Smooth muscle cell (in vitro differentiated cells): ENCODE results near the gene SLIT3. TPM values are rescaled to one million over a fixed set of nuclear protein-coding genes. Genes with fewer than 3 reads are reported as not detected.

ENCODE experiments used
- DNase-seq: peaks from one replicate; lab custom pipeline; 2025; ENCODE audit not compliant: unreplicated experiment; lab: John Stamatoyannopoulos, UW
- H2AFZ ChIP-seq: fragments of 200-600 bp; sonication (generic); 2 replicates; pipeline ENCODE4 v1.6.0; 2016; ENCODE audit warnings: antibody characterized with exemption, low read depth, mild to moderate bottlenecking
- H3F3A ChIP-seq: fragments of 200-600 bp; sonication (generic); 2 replicates; pipeline ENCODE4 v1.6.0; 2017; ENCODE audit warnings: antibody characterized with exemption, low read depth
- H3K27ac ChIP-seq: fragments of 200-600 bp; sonication (generic); 2 replicates; pipeline ENCODE4 v1.5.1; 2016; ENCODE audit warnings: low read depth, mild to moderate bottlenecking
- H3K27me3 ChIP-seq: fragments of 200-600 bp; sonication (generic); 2 replicates; pipeline ENCODE4 v1.6.1; 2016; ENCODE audit warnings: low read depth, mild to moderate bottlenecking
- H3K36me3 ChIP-seq: fragments of 200-600 bp; sonication (generic); 2 replicates; pipeline ENCODE4 v1.5.1; 2016; ENCODE audit warnings: low read depth
- H3K4me1 ChIP-seq: fragments of 200-600 bp; sonication (generic); 2 replicates; pipeline ENCODE4 v1.5.1; 2016; ENCODE audit warnings: low read depth
- H3K4me2 ChIP-seq: fragments of 200-600 bp; sonication (generic); 2 replicates; pipeline ENCODE4 v1.6.0; 2016; ENCODE audit warnings: mild to moderate bottlenecking
- H3K4me3 ChIP-seq: fragments of 200-600 bp; sonication (generic); 2 replicates; pipeline ENCODE4 v1.5.1; 2016; ENCODE audit warnings: mild to moderate bottlenecking
- H3K79me2 ChIP-seq: fragments of 200-600 bp; sonication (generic); 2 replicates; pipeline ENCODE4 v1.6.0; 2016; ENCODE audit warnings: low read depth, mild to moderate bottlenecking
- H3K9ac ChIP-seq: fragments of 200-600 bp; sonication (generic); 2 replicates; pipeline ENCODE4 v1.6.0; 2016; ENCODE audit warnings: low read depth
- H3K9me3 ChIP-seq: fragments of 200-600 bp; sonication (generic); replicated peaks from 2 replicates; pipeline ENCODE4 v1.5.1; 2016; ENCODE audit warnings: low read depth
- H4K20me1 ChIP-seq: fragments of 200-600 bp; sonication (generic); 2 replicates; pipeline ENCODE4 v1.6.0; 2016; ENCODE audit warnings: low read depth
- WGBS: methylation state at CpG from one replicate; pipeline ENCODE4 v1.1.7; 2016; ENCODE audit warnings: low lambda C conversion rate; 5-methylcytosine and 5-hydroxymethylcytosine counted together
- polyA plus RNA-seq: library from polyadenylated mRNA; unstranded; fragments of >200 nt; fragmentation: Nextera tagmentation; extraction: Ambion mirVana; gene quantifications from 2 replicates; pipeline ENCODE4 v1.2.1, GENCODE V29; 2016
- total RNA-seq: library from RNA; depleted of rRNA; stranded (reverse); fragments of >200 nt; gene quantifications from 2 replicates; pipeline ENCODE4 v1.2.3, GENCODE V29; 2014
- TF ChIP-seq, protein P1 (sequence below): fragments of 200-600 bp; sonication (generic); IDR thresholded peaks from 2 replicates; pipeline ENCODE4 v1.5.1; 2017; ENCODE audit warnings: borderline replicate concordance, mild to moderate bottlenecking, antibody characterized with exemption; ENCODE audit not compliant: insufficient read depth, poor library complexity, severe bottlenecking

Gene SLIT3
- total and polyA plus RNA-seq, 2 experiments from 2014 or later: 25.4 to 29.5 TPM

DNA sequence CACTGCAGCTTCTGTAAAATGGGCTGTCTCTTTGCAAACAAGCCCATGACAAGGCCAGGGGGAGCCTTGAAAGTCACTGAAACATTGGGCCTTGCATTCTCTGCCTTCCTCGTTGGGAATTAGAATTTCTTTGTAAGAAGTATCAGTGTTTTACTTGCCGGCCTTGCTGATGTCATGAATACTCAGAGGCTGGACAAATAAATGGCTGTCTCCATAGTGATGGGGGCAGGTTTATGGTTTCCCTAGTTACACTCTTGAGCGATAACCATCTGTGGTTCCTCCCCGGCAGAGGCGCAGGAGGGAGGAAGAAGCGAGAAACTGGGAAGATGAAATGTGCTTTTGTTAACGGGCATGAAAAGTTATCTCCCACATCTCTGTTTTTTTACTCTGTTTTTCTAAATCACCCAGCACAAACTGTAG is 449.0 kb downstream of the SLIT3 start:
- Histone ChIP-seq H3K4me2 (peak overlapping the region; percentile 40), H3K27ac (peak overlapping the region; percentile 85), H3K9me3 (no peaks in the 10 kb centered on the region), H3K4me3 (no peak overlapping the region), H2AFZ (no peak overlapping the region), H3K79me2 (no peaks in the 10 kb centered on the region), H3K36me3 (no peaks in the 10 kb centered on the region), H3K9ac (peak overlapping the region; percentile 74), H3K27me3 (no peaks in the 10 kb centered on the region), H4K20me1 (no peaks in the 10 kb centered on the region), H3F3A (no peaks in the 10 kb centered on the region), H3K4me1 (peaks cover 8% of the 10 kb centered on the region)
- 38% methylated on average over 7 of the region's 7 CpGs for WGBS
- TF ChIP-seq, protein P1, sequence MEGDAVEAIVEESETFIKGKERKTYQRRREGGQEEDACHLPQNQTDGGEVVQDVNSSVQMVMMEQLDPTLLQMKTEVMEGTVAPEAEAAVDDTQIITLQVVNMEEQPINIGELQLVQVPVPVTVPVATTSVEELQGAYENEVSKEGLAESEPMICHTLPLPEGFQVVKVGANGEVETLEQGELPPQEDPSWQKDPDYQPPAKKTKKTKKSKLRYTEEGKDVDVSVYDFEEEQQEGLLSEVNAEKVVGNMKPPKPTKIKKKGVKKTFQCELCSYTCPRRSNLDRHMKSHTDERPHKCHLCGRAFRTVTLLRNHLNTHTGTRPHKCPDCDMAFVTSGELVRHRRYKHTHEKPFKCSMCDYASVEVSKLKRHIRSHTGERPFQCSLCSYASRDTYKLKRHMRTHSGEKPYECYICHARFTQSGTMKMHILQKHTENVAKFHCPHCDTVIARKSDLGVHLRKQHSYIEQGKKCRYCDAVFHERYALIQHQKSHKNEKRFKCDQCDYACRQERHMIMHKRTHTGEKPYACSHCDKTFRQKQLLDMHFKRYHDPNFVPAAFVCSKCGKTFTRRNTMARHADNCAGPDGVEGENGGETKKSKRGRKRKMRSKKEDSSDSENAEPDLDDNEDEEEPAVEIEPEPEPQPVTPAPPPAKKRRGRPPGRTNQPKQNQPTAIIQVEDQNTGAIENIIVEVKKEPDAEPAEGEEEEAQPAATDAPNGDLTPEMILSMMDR: no peak
- DNase-seq: no peak

DNA sequence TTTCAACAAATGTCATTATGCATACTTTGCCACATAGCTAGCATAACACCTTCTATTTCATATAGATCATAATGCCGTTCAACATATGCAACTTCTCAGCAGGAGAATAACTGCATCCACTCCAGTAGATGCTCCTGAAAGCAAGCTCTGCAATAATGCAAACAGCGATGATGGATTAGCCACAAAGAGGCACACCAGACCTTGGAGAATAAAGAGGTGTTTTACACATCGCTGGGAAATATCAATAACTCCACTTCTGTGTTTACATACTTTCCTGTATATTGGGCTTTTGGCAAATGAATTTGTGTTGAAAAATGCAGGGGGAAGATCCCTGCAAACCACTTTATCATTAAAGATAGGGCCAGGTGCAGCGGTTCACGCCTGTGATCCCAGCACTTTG is 450.3 kb downstream of the SLIT3 start:
- WGBS: 95% methylated on average over 5 of the region's 5 CpGs
- TF ChIP-seq, protein P1: no peak

DNA sequence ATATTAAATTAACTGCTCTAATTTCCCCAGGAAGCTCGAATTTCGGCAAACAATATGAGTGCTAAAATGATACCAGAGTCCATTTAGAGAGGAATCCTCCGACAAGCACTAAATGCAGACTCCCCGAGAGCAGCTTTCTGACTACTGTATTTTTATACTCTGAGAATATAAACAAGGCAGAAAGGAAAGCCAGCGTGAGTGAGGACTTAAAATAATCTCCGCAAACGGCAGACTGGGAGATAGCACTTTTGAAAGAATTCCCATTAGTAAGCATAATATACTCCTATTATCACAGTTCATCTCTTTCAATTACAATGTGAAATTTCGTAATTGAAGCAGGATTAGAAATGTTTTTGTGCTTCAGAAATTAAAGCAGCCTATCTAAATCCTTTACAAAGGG is 452.4 kb downstream of the SLIT3 start:
- H3K4me1 ChIP-seq: peaks cover 8% of the 10 kb centered on the region
- peak overlapping the region; percentile 76 for H3K4me2 ChIP-seq
- H3K9me3 ChIP-seq: no peaks in the 10 kb centered on the region
- H3K27me3 ChIP-seq: no peaks in the 10 kb centered on the region
- no peaks in the 10 kb centered on the region for H3K36me3 ChIP-seq
- H4K20me1 ChIP-seq: no peaks in the 10 kb centered on the region
- no peaks in the 10 kb centered on the region for H3K79me2 ChIP-seq
- H3K9ac ChIP-seq: peak overlapping the region; percentile 6
- no peaks in the 10 kb centered on the region for H3F3A ChIP-seq
- peak overlapping the region; percentile 17 for H3K4me3 ChIP-seq
- TF ChIP-seq, protein P1: no peak
- 37% methylated on average over 8 of the region's 8 CpGs for WGBS
- H2AFZ ChIP-seq: no peak overlapping the region
- H3K27ac ChIP-seq: peak overlapping the region; percentile 35
- no peak for DNase-seq

More for the DNA sequence above, 450.3 kb downstream of the SLIT3 start:
- Histone ChIP-seq H3F3A (no peaks in the 10 kb centered on the region), H2AFZ (no peak overlapping the region), H3K4me3 (no peak overlapping the region), H3K4me2 (no peak overlapping the region), H3K79me2 (no peaks in the 10 kb centered on the region), H3K27ac (no peak overlapping the region), H3K27me3 (no peaks in the 10 kb centered on the region), H3K4me1 (peaks cover 8% of the 10 kb centered on the region), H4K20me1 (no peaks in the 10 kb centered on the region), H3K9ac (no peak overlapping the region), H3K36me3 (no peaks in the 10 kb centered on the region), H3K9me3 (no peaks in the 10 kb centered on the region)
- DNase-seq: no peak

DNA sequence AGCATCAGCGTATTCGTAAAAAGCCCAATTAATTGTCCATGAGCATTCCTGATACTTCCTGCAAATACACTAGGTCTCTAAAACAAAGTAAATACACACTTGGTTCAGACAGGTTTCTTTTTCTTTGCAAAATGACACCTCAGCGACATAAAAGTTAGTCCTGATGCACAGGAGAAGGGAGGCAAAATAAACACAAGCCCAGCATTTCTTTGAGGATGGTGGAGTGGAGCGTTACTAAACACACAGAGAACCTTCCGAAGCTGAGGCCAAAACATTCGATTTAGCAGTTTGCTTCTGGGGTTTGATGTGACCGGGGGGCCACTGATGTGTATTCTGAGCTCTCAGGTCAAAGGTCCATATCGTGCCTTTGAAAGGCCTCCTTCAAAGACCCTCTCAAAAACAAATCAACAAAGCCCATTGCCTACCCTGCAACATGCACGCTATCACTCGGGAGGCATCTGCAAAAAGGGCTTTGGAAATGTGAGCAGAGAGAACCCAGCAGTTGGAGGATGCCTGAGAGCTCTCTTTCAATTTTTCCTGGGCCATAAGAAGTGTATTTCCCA is 453.3 kb downstream of the SLIT3 start:
- no peak for DNase-seq
- TF ChIP-seq, protein P1: no peak
- Histone ChIP-seq H3K4me2 (peak overlapping the region; percentile 76), H3K36me3 (no peaks in the 10 kb centered on the region), H3K27me3 (no peaks in the 10 kb centered on the region), H3K9ac (no peak overlapping the region), H2AFZ (no peak overlapping the region), H3K79me2 (no peaks in the 10 kb centered on the region), H3K27ac (no peak overlapping the region), H3K4me1 (peaks cover 8% of the 10 kb centered on the region), H3K4me3 (no peak overlapping the region), H3K9me3 (no peaks in the 10 kb centered on the region), H4K20me1 (no peaks in the 10 kb centered on the region), H3F3A (no peaks in the 10 kb centered on the region)
- 87% methylated on average over 10 of the region's 10 CpGs for WGBS
